Measurements from ENCODE around the gene MAGEC3.

Gene MAGEC3

DNA sequence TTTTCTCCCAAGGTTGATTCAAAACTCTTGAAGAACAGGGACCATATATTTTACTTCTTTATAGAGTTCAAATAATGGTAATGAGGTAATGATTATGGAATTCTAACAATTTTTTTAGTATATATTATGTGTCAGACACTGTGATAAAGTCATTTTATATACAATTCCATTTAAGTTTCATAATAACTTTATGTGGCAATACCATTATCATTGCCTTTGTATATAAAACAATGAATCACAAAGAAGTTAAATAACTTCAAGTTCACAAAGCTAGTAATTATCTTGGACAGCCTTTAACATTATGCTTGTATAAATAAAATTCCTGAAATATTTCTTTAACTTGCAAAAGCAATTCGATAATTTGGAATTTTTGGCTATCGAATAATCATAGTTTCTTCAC, 86.2 kb downstream of the MAGEC3 start:
- TF ChIP-seq GATA2 (IDR thresholded peaks at IDR 0.05; ENCODE audit: low read depth, low read length) (no peak), GATA3 (IDR thresholded peaks at IDR 0.05; ENCODE audit: low read depth, low read length) (no peak)

DNA sequence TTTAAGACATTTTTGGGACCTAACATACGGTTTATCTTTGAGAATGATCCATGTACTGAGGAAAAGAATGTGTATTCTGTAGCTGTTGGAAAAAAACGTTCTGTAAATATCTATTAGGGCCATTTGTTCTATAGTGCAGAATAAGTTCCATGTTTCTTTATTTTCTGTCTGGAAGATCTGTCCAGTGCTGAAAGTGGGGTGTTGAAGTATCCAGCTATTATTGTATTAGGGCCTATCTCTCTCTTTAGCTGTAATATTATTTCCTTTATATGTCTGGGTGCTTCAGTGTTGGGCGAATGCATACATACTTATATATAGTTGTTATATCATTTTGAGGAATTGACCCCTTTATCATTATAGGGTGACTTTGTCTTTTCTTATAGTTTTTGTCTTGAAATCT, 90.3 kb downstream of the MAGEC3 start:
- TF ChIP-seq GATA3 (IDR thresholded peaks at IDR 0.05; ENCODE audit: low read depth, low read length) = no peak
- no peak for TF ChIP-seq GATA2 (IDR thresholded peaks at IDR 0.05; ENCODE audit: low read depth, low read length)

DNA sequence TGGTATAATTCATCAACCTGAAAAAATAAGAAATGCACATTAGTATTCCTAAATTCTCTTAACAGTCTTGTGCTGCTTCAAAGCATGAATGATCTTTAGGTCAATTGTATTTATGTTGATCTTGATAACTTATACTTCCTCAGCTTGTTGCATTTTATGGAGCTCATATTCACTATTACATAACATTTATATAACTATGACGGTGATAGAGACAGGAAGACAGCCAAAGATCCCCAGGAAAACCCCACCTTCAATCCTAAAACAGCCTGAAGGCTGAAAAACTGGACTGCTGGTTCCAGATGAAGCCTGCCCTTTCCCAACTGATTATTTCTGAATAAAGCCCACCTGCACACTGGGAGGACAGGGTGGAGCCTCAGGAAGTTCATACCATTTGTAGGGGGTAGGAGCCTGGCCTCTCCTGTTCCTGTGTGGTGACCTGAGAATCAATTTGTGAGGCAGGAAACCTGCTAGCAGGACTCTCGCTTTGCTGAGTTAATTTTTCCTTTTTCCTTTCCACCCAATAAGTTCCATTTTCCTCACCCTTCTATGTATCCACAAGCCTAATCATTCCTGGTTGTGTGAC, 96.0 kb downstream of the MAGEC3 start:
- TF ChIP-seq GATA2 (IDR thresholded peaks at IDR 0.05; ENCODE audit: low read depth, low read length) = no peak
- no peak for TF ChIP-seq GATA3 (IDR thresholded peaks at IDR 0.05; ENCODE audit: low read depth, low read length)

DNA sequence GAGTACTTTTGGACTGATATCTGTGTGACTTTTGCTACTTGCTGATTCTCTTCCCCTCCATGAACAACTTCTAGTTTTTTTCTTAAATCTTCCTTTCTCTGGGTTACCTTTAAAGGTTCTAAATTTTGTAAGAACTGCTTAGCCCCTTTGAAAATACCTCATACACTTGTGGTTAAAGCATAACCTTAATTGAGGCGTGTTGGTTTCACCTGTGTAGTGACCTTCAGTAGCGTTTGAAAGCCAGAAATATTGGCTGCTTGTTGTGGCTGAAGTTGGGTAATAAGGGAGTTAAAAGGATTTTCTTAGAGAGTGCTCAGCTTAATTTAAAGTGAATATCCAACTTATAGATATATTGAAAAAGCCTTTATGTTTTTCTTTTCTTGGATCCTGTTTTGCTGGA, 97.5 kb downstream of the MAGEC3 start:
- TF ChIP-seq GATA2 (IDR thresholded peaks at IDR 0.05; ENCODE audit: low read depth, low read length) (no peak), GATA3 (IDR thresholded peaks at IDR 0.05; ENCODE audit: low read depth, low read length) (no peak)

DNA sequence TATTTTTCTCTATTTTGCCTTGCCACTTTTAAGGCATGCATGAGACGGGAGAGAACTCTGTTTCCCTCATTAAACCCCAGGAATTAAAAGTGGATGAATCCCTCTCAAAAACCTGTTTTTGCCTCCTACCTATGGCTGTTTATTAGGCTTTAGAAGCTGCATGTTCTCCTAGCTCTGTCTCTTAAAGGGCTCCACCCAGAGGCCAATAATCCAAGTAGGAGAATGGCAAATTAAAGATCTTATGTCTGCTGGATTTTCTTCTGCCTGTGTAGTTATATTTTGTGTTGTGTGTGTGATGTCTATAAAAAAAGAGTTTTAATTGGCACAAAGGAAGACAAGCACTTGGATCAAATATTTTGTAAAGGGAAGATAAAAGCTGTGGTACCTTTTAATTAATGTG, 98.0 kb downstream of the MAGEC3 start:
- TF ChIP-seq GATA2 (IDR thresholded peaks at IDR 0.05; ENCODE audit: low read depth, low read length) = no peak
- TF ChIP-seq GATA3 (IDR thresholded peaks at IDR 0.05; ENCODE audit: low read depth, low read length) = no peak

DNA sequence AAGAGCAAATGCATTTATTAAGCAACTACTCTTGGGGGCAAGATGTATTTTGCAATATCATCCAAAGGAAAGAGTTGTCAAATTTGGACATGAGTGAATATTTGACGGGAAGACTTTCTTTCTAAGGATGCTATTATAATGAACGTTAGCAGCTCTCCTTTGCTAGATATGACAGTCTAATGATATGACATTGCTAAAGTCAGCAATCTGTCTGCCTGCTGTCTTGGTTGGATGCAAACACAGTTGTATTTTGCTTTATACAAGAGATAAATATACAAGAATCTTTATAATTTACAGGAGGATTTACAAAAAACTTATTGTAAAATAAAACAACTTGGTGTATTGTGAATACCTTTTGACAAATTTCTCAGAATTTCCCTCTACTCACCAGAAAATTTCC, 103.1 kb downstream of the MAGEC3 start:
- TF ChIP-seq GATA2 (IDR thresholded peaks at IDR 0.05; ENCODE audit: low read depth, low read length) = no peak
- no peak for TF ChIP-seq GATA3 (IDR thresholded peaks at IDR 0.05; ENCODE audit: low read depth, low read length)

DNA sequence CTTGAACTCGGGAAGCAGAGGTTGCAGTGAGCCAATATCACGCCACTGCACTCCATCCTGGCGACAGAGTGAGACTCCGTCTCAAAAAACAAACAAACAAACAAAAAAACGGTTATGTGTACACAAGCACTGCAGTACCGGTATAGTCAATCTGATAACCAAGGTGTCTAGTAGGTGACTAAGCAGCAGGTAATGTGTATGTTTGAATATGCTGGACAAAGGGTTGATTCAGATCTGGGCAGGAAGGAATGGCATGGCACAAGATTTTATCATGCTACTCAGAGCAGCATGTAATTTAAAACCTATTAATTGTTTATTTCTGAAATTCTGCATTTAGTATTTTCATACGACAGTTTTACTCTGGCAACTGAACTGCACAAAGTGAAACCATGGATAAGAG, 107.3 kb downstream of the MAGEC3 start:
- TF ChIP-seq GATA2 (IDR thresholded peaks at IDR 0.05; ENCODE audit: low read depth, low read length) = no peak
- TF ChIP-seq GATA3 (IDR thresholded peaks at IDR 0.05; ENCODE audit: low read depth, low read length) = no peak

DNA sequence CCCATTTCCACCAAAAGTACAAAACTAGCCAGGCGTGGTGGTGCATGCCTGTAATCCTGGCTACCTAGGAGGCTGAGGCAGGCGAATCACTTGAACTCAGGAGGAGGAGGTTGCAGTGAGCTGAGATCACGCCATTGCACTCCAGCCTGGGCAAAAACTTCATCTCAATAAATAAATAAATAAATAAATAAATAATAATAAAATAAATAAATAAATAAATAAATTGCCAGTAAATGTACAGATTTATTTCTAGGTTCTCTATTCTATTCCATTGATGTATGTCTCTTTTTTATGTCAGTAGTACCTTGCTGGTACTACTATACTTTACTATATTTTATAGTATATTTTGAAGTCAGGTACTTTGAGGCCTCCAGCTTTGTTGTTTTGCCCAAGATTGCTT, 109.2 kb downstream of the MAGEC3 start:
- no peak for TF ChIP-seq GATA3 (IDR thresholded peaks at IDR 0.05; ENCODE audit: low read depth, low read length)
- TF ChIP-seq GATA2 (IDR thresholded peaks at IDR 0.05; ENCODE audit: low read depth, low read length) = no peak
